ENCODE measurements around the gene SYNE2.

Gene SYNE2

DNA sequence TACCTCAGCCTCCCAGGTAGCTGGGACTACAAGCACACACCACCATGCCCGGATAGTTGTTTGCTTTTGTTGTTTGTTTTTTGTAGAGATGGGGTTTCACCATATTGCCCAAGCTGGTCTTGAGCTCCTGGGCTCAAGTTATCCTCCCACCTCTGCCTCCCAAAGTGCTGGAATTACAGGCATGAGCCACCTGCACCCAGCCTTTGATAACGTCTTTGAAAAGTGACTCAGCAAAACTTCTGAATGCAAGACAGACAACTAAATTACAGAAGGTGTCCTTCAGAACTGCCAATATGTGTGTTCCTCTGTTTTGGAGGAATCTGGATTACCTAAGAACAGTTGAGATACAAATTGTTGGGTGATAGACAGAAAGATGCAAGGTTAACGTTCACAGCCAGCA is 341.6 kb downstream of the SYNE2 start:
- H3K9me3 ChIP-seq: no peaks in the 10 kb centered on the region
- in situ Hi-C loops (cut with MboI; ENCODE audit: low sequenced_read_pairs): no loop called here
- no peaks in the 10 kb centered on the region; the same call in 1 of the 2 replicates for H3K36me3 ChIP-seq (replicated peaks)

DNA sequence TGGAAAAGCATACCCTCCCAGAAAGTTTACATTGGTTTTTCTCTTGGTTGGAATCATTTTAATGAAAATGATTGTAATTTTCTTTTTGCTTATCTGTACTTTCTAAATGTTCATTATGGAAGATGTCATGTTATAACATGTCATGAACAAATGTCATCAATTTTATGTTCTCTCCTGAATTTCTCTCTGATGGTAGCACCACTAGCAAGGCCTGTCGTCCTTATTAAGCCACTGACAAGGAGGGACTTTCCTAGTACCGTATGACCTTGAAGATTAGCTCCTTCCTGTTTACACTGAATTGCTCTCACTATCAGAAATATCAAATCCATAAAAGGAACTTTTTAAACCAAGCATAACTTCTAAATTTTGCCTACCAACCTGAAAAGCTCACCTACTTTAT is 342.4 kb downstream of the SYNE2 start:
- Histone ChIP-seq H3K27me3 (ENCODE audit: low read depth) (no peaks in the 10 kb centered on the region), H3K9me3 (no peaks in the 10 kb centered on the region), H3K36me3 (replicated peaks) (no peaks in the 10 kb centered on the region; the same call in 1 of the 2 replicates), H3K4me1 (peaks cover 20% of the 10 kb centered on the region), H3K4me3 (no peak overlapping the region)
- in situ Hi-C loops (cut with MboI; ENCODE audit: low sequenced_read_pairs): no loop called here
- no peak for DNase-seq (ENCODE audit: low spot score in 2 of 2)

More for the DNA sequence above, 341.6 kb downstream of the SYNE2 start:
- H3K4me3 ChIP-seq: no peak overlapping the region
- DNase-seq (ENCODE audit: low spot score in 2 of 2): no peak
- no peaks in the 10 kb centered on the region for H3K27me3 ChIP-seq (ENCODE audit: low read depth)
- peaks cover 20% of the 10 kb centered on the region for H3K4me1 ChIP-seq

DNA sequence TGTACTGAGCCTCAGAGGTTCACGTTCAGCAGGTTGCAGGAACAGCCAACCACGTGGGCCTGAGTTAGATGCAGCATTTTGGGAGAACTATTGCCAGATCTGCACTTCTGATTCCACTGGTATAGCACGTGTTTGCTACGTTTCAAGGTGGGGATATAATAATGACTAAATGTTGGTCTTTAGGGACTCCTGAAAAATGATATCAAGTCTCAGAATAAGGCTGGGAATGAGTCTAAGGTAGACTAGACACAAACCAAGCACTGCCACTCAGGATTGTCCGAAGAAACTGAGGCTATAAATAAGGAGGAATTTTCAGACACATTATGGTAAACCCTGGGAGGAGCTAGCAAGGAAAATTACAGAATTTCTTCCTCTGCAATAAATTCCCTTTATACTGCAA is 343.3 kb downstream of the SYNE2 start:
- Histone ChIP-seq H3K9me3 (no peaks in the 10 kb centered on the region), H3K36me3 (replicated peaks) (no peaks in the 10 kb centered on the region), H3K27me3 (ENCODE audit: low read depth) (no peaks in the 10 kb centered on the region), H3K4me3 (no peak overlapping the region), H3K4me1 (peaks cover 20% of the 10 kb centered on the region)
- in situ Hi-C loops (cut with MboI; ENCODE audit: low sequenced_read_pairs): no loop called here
- DNase-seq (ENCODE audit: low spot score in 2 of 2): no peak

DNA sequence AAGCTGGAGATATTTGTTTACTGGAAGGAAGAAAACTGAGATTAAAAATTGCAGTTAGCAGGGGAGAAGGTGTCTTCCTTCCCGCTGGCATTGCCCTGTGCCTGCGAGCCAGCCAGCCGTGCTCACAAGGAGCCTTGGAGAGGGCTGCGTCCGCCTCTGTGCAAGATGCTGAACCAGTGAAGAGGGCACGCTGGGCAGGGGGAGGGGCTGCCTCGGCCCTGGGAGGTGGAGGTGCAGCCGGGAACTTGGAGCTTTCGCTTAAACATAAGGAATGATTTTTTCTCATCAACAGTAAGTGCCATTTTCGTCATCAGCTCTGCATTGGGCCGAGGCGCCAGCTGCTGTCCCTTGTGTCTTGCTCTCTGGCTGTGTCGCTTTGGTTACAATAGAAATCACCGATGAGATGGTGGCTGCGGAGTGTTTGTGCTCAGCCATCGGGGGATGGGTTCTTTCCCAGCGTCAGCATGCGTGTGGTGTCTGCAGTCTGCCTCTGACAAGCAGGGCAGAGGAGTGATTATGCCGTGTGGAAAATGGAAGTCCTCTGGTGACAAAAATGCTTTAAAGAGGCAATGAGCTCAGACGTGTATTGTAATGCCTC is 344.1 kb downstream of the SYNE2 start:
- Histone ChIP-seq H3K4me3 (peak overlapping the region; percentile 16), H3K4me1 (peaks cover 20% of the 10 kb centered on the region), H3K36me3 (replicated peaks) (no peaks in the 10 kb centered on the region), H3K9me3 (no peaks in the 10 kb centered on the region), H3K27me3 (ENCODE audit: low read depth) (no peaks in the 10 kb centered on the region)
- peak; percentile 16 to 64 for DNase-seq (ENCODE audit: low spot score in 2 of 2)
- in situ Hi-C loops (cut with MboI; ENCODE audit: low sequenced_read_pairs): no loop called here

DNA sequence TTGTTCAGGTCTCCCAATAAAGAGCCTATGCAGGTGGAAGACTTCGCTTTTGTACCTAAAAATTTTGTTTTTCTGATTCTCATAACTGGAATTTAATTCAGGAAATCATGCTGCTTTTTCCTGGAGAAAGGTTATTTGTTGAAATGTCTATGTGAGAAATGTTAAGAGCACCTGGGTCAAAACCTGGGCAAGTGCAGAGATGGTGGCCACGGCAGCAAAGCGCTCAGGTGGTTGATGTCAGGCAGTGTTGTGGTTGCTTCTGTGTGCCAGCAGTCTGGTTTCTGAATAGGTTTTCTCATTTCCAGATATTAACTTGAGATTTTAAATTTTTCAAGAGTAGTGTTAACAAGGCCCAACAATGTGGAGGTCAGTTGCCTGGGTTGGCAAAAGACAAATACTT is 345.2 kb downstream of the SYNE2 start:
- Histone ChIP-seq H3K9me3 (no peaks in the 10 kb centered on the region), H3K27me3 (ENCODE audit: low read depth) (no peaks in the 10 kb centered on the region), H3K36me3 (replicated peaks) (no peaks in the 10 kb centered on the region), H3K4me3 (no peak overlapping the region), H3K4me1 (peaks cover 20% of the 10 kb centered on the region)
- in situ Hi-C loops (cut with MboI; ENCODE audit: low sequenced_read_pairs): no loop called here
- no peak for DNase-seq (ENCODE audit: low spot score in 2 of 2)

DNA sequence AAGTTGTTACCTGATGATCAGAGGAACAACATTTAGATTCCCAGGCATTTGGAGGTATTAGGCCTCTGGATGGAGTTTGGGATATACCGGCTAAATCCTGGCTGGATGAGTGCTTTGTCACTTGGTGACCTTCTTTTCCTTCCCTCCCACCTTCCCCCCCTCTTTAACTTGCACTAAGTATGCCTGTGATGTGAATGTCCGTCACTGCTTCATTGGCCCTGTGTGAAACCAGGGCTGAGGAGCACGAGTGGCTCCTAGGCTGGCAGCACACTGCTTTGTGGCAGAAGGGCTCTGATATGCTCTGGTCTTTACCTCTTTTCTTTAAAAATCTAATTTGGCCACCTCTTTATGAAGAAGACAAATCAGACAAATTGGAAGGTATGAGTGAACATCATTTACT is 345.7 kb downstream of the SYNE2 start:
- DNase-seq (ENCODE audit: low spot score in 2 of 2): no peak
- in situ Hi-C loops (cut with MboI; ENCODE audit: low sequenced_read_pairs): no loop called here
- no peaks in the 10 kb centered on the region for H3K36me3 ChIP-seq (replicated peaks)
- H3K27me3 ChIP-seq (ENCODE audit: low read depth): no peaks in the 10 kb centered on the region
- H3K9me3 ChIP-seq: no peaks in the 10 kb centered on the region
- peaks cover 20% of the 10 kb centered on the region for H3K4me1 ChIP-seq
- H3K4me3 ChIP-seq: no peak overlapping the region

DNA sequence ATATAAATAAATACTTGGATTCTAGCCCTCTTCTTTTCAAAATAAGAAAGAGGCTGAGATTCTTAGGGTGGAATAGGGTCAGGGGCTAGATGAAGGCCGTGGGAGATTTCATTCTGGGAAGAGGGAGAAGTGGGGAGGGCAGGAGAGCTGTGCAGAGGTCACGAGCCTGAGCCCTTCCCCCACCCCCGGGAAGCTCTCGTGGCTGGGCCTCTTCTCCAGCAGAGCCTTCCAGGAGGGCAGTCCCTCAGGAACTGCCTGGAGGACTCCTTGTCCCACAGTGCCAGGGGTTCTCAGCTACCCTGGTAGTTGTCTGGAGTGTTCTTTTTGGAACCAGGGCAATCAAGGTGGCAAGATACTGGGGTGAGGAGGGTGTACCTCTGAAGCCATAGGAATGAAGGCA is 347.4 kb downstream of the SYNE2 start:
- DNase-seq (ENCODE audit: low spot score in 2 of 2): no peak
- in situ Hi-C loops (cut with MboI; ENCODE audit: low sequenced_read_pairs): no loop called here
- Histone ChIP-seq H3K27me3 (ENCODE audit: low read depth) (no peaks in the 10 kb centered on the region), H3K4me1 (peaks cover 20% of the 10 kb centered on the region), H3K4me3 (no peak overlapping the region), H3K36me3 (replicated peaks) (no peaks in the 10 kb centered on the region), H3K9me3 (no peaks in the 10 kb centered on the region)

DNA sequence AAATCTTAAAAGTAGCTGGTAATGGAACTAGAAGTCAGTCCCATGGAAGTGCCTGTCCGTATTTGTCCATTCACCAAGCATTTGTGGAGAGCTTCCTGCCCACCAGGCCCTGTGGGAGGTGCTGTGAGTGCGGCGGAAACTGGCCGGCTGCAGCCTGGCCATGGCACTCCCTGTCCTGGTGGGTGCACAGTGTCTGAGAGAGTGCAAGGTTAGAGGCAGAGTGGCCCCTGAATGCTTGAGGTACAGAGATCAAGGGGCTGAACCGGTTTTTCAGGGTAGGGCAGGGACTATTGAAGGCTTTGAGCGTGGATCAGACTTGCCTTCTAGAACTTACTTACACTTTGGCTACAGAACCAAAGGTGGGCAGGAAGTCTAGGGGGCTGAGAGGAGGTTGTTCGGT is 348.5 kb downstream of the SYNE2 start:
- H3K36me3 ChIP-seq (replicated peaks): no peaks in the 10 kb centered on the region
- H3K9me3 ChIP-seq: no peaks in the 10 kb centered on the region
- H3K4me3 ChIP-seq: no peak overlapping the region
- H3K27me3 ChIP-seq (ENCODE audit: low read depth): no peaks in the 10 kb centered on the region
- peaks cover 26% of the 10 kb centered on the region for H3K4me1 ChIP-seq
- DNase-seq (ENCODE audit: low spot score in 2 of 2): no peak
- in situ Hi-C loops (cut with MboI; ENCODE audit: low sequenced_read_pairs): no loop called here

DNA sequence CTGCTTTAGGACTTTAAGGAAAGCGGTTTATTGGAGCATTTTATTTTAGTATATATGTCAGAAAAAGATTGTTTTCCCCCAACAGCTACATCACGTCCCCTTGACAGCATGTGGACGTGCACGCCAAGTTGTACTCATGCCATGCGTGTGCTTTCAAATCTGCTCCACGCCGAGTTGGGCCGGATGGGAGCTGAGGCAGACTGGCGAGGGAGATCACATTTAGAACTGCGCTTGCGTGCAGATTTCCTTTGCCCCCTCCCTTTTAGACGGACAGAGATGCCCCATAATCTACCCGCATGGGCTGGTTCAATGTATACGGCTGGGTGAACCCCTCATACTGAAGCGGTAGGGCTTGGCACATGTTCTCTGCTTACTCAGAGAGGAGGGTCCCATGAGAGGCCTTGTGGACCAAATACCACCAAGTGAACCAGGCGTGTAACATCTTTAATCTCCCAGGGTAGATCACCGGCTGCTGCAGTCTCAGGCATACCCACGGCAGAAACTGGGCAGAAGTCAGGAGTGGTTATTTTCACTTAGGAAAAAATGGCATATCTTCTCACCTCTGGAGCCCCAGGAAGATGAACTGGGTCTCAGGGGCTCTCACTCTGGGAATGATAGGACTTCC is 349.2 kb downstream of the SYNE2 start:
- in situ Hi-C loops (cut with MboI; ENCODE audit: low sequenced_read_pairs): no loop called here
- Histone ChIP-seq H3K9me3 (no peaks in the 10 kb centered on the region), H3K4me3 (no peak overlapping the region), H3K4me1 (peaks cover 19% of the 10 kb centered on the region), H3K36me3 (replicated peaks) (no peaks in the 10 kb centered on the region), H3K27me3 (ENCODE audit: low read depth) (no peaks in the 10 kb centered on the region)
- DNase-seq (ENCODE audit: low spot score in 2 of 2): no peak

DNA sequence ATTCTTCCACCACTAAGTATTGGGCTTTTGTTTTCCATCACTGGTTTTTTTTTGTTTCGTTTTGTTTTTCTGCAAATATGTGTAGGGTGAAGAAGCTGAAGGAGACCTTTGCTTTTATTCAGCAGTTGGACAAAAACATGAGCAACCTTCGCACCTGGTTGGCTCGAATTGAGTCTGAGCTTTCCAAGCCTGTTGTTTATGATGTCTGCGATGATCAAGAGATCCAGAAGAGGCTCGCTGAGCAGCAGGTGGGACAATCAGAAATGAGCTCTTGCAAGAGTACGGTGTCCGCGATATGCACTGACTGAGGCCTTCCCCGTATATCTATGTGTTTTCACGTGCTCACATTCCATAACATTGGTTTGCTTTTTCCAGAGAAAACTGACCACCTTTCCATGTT is 349.9 kb downstream of the SYNE2 start:
- in situ Hi-C loops (cut with MboI; ENCODE audit: low sequenced_read_pairs): no loop called here
- H3K27me3 ChIP-seq (ENCODE audit: low read depth): no peaks in the 10 kb centered on the region
- peaks cover 12% of the 10 kb centered on the region for H3K4me1 ChIP-seq
- H3K9me3 ChIP-seq: no peaks in the 10 kb centered on the region
- DNase-seq (ENCODE audit: low spot score in 2 of 2): no peak
- H3K36me3 ChIP-seq (replicated peaks): no peaks in the 10 kb centered on the region
- H3K4me3 ChIP-seq: no peak overlapping the region

DNA sequence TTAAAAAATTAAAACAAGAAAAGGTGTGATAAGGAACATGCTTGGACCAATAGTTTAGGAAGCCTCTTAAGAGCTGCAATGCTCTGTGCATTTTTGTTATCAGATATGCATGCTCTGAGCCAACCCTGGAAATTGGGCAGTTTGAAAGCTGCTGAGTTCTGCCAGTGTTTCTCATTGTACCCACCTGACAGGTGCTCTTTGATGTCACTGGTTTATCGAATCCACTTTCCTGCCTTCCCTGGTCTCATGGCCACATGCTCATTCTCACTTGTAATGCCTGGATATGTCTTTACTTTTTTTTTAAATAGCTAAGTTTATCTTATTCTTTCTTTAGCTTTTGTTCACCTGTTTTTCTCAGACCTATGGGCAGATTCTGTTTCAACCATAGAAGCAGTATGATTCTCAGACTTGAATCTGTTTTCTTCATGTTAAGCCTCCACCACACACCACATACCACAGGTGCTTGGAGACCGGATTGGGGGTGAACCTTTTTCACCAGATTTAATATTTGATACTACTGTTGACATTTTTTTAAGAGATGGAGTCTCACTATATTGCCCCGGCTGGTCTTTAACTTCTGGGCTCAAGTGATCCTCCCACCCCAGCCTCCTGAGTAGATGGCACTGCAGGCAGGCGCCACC is 350.7 kb downstream of the SYNE2 start:
- Histone ChIP-seq H3K9me3 (no peaks in the 10 kb centered on the region), H3K4me3 (no peak overlapping the region), H3K36me3 (replicated peaks) (no peaks in the 10 kb centered on the region), H3K27me3 (ENCODE audit: low read depth) (no peaks in the 10 kb centered on the region), H3K4me1 (peaks cover 10% of the 10 kb centered on the region)
- in situ Hi-C loops (cut with MboI; ENCODE audit: low sequenced_read_pairs): no loop called here
- no peak for DNase-seq (ENCODE audit: low spot score in 2 of 2)

DNA sequence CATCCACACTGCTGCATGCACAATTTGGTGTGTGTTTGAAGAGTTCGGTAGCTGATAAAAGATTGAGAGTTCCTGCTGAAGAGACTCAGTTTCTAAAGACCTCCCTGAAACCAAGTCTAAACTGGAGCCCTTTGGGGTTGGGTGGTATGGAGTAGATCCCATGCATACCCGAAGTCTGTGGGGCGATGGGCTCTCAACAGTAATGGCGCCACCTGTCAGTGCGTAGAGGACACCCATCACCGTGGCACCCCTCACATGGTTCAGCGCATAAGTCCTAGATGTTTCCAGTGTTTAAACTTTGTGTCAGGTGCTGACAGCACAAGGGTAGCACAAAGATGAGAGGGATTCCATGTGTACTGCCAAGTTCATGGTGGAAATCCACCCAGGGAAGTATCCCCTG is 355.5 kb downstream of the SYNE2 start:
- Histone ChIP-seq H3K27me3 (ENCODE audit: low read depth) (no peaks in the 10 kb centered on the region), H3K4me3 (no peak overlapping the region), H3K4me1 (peaks cover 10% of the 10 kb centered on the region), H3K9me3 (no peaks in the 10 kb centered on the region), H3K36me3 (replicated peaks) (peaks cover 3% of the 10 kb centered on the region; the same call in 1 of the 2 replicates)
- no peak for DNase-seq (ENCODE audit: low spot score in 2 of 2)
- in situ Hi-C loops (cut with MboI; ENCODE audit: low sequenced_read_pairs): no loop called here

DNA sequence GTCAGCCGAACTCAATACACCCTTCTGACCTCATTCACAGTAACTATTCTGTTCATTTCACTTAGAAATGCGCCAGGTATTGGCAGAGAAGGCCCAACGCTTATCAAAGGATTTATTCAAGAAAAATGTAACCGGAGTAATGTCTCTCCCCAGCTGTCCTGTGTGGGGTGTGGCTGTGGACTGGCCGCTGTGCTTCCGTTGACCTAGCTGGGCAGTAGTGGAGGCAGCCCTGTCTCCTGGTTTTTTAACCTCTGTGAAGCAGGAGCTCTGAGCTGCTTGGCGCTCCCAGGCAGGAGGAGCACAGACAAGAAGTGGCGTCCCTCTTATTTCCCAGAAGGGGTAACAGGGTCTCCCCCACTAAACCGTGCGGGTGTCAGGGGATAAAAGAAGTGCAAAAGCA is 356.2 kb downstream of the SYNE2 start:
- in situ Hi-C loops (cut with MboI; ENCODE audit: low sequenced_read_pairs): no loop called here
- H3K4me1 ChIP-seq: peaks cover 10% of the 10 kb centered on the region
- no peaks in the 10 kb centered on the region for H3K27me3 ChIP-seq (ENCODE audit: low read depth)
- H3K4me3 ChIP-seq: no peak overlapping the region
- H3K36me3 ChIP-seq (replicated peaks): peaks cover 3% of the 10 kb centered on the region; the same call in 1 of the 2 replicates
- no peak for DNase-seq (ENCODE audit: low spot score in 2 of 2)
- no peaks in the 10 kb centered on the region for H3K9me3 ChIP-seq

DNA sequence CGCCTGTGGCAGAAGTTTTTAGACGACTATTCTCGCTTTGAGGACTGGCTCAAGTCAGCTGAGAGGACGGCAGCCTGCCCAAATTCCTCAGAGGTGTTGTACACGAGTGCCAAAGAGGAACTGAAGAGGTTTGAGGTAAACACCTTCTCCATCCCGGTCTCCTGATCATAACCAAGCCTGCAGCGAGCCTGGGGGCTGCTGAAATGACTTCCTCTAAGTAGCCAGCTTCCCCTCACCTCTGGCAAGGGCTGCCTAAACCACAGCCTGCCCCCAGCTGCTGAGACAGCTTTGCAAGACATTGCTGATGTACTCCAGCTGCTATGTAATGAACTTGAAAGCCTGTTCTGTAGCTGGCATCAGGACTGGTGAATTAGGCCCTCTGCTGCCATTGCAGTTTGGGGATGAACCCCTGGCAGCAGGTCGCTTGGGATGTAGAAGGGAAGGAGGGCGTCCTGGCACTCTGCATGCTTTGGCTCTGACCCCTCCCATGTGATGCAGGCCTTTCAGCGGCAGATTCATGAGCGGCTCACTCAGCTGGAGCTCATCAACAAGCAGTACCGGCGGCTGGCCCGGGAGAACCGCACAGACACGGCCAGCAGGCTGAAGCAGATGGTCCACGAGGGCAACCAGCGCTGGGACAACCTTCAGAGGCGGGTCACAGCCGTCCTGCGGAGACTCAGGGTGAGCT is 356.8 kb downstream of the SYNE2 start:
- Histone ChIP-seq H3K9me3 (no peaks in the 10 kb centered on the region), H3K36me3 (replicated peaks) (peaks cover 3% of the 10 kb centered on the region; the same call in 1 of the 2 replicates), H3K27me3 (ENCODE audit: low read depth) (no peaks in the 10 kb centered on the region), H3K4me1 (peaks cover 10% of the 10 kb centered on the region), H3K4me3 (no peak overlapping the region)
- in situ Hi-C loops (cut with MboI; ENCODE audit: low sequenced_read_pairs): no loop called here
- DNase-seq (ENCODE audit: low spot score in 2 of 2): no peak
